C1 segment of cervical spinal cord (tissue), 14 donors: Measurements from ENCODE around the gene KRTAP10-10.
A peak's percentile ranks its signal among the peaks of the same experiment; 100 is the strongest.
"Not testable (repeated sequence)": the region's sequence is repeated elsewhere in the genome, so short reads cannot be mapped to it uniquely, and the experiment has no call there.

Source experiments
- DNase-seq, 14 donors: peaks; one replicate each; lab custom pipeline; 2025; lab: John Stamatoyannopoulos, UW

Gene KRTAP10-10, protein sequence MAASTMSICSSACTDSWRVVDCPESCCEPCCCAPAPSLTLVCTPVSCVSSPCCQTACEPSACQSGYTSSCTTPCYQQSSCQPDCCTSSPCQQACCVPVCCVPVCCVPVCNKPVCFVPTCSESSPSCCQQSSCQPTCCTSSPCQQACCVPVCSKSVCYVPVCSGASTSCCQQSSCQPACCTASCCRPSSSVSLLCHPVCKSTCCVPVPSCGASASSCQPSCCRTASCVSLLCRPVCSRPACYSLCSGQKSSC

GRCh38 chr21:44637018-44637850, at the start of gene KRTAP10-10:
TSS of gene KRTAP10-10 (plus strand) at chr21:44637356. CDS start at chr21:44637418, 62 bp downstream.
- DNase-seq: peak in 1 of 14 donors; percentile 62

- no peak for DNase-seq
These were observed 48.1 kb upstream of the KRTAP10-10 start for GRCh38 chr21:44589094-44589493.

DNA sequence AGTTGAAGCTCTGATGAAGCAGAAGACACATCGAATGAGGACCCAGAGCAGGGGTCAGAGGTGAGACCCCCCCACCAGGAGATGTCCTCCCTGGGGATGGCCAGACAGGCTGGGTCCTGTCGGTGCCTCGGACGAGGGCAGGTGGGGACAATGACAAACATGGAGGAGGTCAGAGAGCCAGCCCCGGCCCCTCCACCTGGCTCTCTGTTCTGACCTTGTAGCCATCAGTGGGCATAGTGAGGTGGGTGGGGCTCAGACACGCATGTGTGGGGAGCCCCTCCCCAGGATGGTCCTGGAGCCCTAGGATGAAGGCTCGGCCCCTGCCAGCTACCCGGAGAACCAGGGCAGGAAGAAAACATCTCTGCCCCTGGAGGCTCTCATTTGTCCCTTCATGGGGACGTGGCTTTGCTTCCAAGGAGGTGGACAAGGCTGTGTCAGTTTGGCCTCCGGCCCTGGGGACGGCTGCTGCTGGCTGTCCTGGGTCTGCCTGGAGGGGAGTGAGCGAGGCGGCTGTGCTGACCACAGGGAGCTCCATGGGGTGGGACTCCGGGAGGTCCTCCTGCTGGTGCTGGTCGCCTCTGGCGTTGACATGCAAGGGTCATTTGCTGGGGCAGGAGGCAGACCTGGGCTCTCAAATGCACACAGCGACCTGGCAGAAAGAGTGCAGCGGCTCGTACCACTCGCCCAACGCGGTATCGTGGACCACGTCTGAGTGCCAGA, 47.4 kb upstream of the KRTAP10-10 start:
- DNase-seq: no peak

DNA sequence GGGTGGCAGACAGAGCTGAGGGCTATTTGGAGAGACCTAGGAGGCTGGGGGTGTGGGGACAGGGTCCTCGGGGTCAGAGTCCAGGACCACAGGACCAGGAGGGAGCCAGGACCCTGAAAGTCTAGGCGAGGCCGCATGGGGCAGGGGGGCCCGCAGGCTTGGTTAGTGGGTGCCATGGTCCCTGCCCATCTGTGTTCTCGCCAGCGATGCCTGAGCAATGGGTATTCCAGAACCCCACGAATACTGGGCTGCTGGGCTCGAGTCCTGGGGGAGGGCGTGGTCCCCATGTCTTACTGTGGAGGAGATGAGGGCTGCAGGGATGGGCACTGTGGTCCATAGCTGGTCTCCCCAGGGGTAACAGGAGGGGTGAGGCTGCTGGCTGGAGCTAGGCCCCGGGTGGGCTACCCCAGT, 46.8 kb upstream of the KRTAP10-10 start:
- no peak for DNase-seq

DNA sequence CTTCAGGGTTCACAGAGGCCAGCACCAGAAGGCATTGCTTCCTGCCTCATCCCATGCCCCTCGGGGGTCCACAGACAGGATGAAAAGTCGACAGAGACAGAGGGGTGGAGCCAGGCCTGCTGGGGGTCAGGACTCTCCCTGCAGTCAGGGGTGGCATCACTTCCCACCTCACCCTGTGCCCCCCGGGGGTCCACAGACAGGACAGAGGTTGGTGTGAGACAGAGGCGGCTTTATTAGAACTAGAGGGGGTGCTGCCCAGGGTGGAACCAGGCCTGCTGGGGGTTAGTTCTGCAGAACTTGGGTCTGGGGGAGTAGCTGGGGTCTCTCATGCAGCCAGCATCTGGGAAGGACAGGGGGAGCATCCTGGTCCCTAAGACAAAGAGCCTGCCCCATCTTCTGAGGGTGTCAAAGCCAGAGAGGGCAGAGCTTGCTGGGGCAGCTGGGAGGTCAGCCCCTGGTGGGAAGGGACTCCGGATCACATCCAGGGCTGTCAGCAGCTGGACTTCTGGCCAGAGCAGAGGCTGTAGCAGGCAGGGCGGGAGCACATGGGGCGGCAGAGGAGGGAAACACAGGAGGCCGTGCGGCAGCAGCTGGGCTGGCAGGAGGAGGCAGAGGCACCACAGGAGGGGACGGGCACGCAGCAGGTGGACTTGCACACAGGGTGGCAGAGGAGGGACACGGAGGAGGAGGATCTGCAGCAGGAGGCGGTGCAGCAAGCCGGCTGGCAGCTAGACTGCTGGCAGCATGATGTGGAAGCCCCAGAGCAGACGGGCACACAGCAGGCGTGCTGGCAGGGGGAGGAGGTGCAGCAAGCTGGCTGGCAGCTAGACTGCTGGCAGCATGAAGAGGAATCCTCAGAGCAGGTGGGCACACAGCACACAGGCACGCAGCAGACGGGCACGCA, 46.0 kb upstream of the KRTAP10-10 start:
- DNase-seq: peak in 1 of 14 donors; percentile 53

DNA sequence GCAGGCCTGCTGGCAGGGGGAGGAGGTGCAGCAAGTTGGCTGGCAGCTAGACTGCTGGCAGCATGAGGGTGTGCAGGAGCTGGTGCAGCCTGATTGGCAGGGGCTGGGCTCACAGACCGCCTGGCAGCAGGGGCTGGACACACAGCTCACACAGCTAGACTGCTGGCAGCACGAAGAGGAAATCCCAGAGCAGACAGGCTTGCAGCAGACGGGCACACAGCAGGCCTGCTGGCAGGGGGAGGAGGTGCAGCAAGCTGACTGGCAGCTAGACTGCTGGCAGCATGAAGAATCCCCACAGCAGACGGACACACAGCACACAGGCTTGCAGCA, 45.4 kb upstream of the KRTAP10-10 start:
- DNase-seq: peak in 1 of 14 donors; percentile 53

- no peak for DNase-seq
These were observed 44.5 kb upstream of the KRTAP10-10 start, which contains the start of gene KRTAP10-6 for GRCh38 chr21:44592446-44593311. TSS of gene KRTAP10-6 (minus strand) at chr21:44592505. CDS start at chr21:44592484, 21 bp downstream.

GRCh38 chr21:44593598-44594405, 43.4 kb upstream of the KRTAP10-10 start:
- DNase-seq: no peak

- no peak for DNase-seq
These were observed 42.7 kb upstream of the KRTAP10-10 start for GRCh38 chr21:44594406-44594916.

DNA sequence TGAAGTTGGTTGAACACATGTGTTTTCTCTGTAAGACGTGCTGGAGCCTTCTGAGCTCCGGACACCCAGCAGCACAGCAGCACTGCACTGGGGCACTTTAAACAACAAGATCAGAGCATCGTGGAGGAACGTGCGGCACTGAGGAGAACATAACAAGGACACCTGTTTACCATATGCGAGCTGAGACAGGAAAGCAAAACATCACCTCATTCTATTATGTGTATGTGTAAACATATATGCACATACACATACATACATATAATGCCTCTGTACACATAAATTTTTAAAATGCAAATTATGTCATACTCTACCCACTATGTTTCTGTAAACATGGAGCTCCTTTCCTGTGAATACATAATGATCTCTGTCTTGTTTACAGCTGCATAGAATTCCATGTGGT, 41.6 kb upstream of the KRTAP10-10 start:
- no peak for DNase-seq

DNA sequence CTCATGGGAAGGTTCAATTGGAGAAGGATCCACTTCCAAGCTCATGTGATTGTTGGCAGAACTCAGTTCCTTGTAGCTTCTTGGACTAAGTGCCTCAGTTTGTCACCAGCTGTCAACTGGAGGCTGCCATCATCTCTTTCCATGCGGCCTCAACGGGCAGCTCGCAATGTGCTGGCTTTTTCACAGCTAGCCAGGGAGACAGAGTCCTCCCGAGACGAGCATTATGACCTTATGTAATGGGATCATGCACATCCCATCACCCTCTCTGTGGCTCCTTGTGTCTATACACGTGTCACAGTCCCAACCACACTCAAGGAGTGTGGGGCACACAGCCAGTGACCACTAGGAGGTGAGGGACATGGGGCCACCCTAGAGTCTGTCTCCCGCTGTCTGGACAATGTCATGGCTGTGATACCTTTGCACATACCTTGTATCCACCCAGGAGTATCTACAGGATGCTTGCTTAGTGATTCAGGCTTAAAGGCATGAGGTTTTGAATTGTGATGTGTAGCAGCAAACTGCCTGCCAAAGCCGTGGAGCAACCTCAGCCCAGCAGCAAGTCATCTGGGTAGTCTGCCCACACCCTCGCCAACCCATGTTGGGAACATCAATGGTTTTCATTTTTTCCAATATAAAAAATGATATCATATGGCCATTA, 41.0 kb upstream of the KRTAP10-10 start:
- DNase-seq: no peak

DNA sequence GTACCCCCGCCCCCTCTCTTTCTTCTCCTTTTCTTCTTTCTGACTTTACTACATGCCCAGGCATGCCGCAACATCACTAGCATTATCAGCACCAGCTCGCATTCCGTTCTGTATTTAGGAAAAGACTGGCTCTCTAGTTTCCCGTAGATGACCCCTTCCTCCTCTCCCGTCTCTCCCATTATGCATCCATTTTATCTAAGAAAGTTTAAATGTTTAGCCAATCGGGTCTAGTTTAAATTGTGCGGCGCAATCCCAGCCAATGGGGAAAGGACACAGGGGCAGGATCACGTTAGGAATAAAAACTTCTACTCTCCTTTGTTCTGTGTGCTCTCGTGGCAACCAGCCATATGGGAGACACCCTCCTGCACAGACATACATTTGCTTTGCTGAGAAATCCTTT, 39.1 kb upstream of the KRTAP10-10 start:
- no peak for DNase-seq

DNA sequence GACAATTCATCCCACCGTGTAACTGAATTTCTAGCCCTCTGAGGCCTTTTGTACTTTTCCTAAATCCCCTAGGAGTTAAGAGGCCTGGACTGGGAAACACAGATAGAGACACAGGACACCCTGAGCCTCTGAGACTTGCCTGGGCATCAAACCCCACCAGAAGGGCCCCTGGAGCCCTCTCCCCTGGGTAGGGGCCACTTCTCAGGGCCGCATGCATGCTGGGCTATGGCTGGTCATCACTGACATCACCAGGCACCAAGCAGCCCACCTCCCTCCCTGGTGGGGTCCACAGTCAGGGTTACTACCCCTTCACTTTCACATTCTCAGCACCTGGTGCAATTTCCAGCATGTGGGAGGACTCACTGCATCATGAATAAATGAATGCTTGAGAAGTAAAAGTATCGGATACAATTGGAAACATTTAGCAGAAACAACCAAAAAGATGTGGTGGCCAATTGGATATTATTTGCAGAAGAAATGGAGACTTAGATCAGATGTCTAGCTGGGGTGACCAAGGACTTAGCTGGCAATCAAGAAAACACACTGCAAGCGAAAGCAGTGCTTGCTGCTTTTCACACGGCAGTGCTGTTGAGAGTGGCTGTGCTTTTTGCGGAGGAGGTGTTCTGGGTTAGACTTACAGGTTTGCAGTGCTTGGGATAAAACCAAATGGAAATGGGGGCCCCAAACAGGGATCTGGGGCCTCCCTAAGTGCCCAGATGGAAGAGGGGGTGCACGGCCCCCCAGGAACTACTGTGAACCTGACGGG, 37.7 kb upstream of the KRTAP10-10 start:
- DNase-seq: no peak

GRCh38 chr21:44600118-44600978, 36.8 kb upstream of the KRTAP10-10 start, which contains the start of gene KRTAP10-7:
TSS of gene KRTAP10-7 (plus strand) at chr21:44600597. CDS start at chr21:44600622, 25 bp downstream.
- DNase-seq: not testable (repeated sequence)

DNA sequence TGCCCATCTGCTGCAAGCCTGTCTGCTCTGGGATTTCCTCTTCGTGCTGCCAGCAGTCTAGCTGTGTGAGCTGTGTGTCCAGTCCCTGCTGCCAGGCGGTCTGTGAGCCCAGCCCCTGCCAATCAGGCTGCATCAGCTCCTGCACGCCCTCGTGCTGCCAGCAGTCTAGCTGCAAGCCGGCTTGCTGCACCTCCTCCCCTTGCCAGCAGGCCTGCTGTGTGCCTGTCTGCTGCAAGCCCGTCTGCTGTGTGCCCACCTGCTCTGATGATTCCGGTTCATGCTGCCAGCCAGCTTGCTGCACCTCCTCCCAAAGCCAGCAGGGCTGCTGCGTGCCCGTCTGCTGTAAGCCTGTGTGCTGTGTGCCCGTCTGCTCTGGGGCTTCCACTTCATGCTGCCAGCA, 36.1 kb upstream of the KRTAP10-10 start:
- peak in 1 of 14 donors; percentile 28 for DNase-seq

GRCh38 chr21:44601596-44602462, 35.3 kb upstream of the KRTAP10-10 start:
- DNase-seq: no peak
